ENCODE results near the gene OCIAD1.

The OCIAD1 gene

DNA sequence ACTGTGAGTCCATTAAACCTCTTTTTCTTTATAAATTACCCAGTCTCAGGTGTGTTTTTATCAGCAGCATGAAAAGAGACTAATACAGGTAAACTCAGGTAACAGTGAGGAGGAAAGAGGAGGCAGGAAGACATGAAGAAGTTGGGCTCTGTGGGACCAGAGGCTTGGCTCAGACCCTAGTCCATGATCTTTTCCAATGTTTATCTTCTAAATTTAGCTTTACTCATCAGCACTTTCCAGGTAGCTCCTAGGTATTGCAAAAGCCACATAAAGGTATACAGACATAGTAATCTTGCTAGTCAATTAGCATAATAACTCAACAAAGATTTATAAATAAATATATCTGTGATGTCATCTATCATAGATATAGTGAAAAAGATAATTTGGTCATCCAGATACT, 39.6 kb upstream of the OCIAD1 start:
- TF ChIP-seq, protein P1, sequence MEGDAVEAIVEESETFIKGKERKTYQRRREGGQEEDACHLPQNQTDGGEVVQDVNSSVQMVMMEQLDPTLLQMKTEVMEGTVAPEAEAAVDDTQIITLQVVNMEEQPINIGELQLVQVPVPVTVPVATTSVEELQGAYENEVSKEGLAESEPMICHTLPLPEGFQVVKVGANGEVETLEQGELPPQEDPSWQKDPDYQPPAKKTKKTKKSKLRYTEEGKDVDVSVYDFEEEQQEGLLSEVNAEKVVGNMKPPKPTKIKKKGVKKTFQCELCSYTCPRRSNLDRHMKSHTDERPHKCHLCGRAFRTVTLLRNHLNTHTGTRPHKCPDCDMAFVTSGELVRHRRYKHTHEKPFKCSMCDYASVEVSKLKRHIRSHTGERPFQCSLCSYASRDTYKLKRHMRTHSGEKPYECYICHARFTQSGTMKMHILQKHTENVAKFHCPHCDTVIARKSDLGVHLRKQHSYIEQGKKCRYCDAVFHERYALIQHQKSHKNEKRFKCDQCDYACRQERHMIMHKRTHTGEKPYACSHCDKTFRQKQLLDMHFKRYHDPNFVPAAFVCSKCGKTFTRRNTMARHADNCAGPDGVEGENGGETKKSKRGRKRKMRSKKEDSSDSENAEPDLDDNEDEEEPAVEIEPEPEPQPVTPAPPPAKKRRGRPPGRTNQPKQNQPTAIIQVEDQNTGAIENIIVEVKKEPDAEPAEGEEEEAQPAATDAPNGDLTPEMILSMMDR (IDR thresholded peaks at IDR 0.05; ENCODE audit: control insufficient read depth, extremely low read depth, insufficient read depth), result no peak
- H3K4me3 ChIP-seq (ENCODE audit: low read depth, low read length), result no peak overlapping the region
- no peak for DNase-seq (ENCODE audit: low read depth)

DNA sequence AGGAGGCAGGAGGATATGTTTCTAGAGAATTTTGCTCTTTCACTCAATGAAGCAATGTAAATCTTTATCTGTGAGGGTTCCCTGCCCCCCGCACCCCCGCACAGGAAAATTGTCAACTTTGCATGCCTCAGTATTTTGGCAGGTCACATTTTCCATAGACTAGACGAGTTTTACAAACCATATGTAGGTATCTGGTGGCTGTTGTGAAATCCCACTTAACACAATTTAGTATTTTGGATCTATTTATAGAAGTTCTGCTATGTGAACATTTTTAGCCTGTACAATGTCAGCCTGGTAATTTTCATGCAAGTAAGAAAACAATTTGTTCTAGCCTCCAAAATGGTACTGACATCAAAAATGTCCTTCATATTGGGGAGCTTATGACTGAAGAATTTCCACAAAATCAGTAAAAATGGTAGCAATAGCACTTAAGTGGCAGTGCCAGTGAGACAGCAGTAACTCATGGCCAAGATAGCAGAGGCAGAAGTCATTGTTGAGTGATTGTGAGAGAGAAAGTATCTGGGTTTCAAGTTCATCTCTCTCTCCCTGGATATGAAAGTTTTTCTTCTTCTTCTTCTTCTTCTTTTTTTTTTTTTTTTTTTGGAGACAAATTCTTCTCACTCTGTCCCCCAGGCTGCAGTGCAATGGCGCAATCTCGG, 38.4 kb upstream of the OCIAD1 start:
- H3K4me3 ChIP-seq (ENCODE audit: low read depth, low read length), result no peak overlapping the region
- TF ChIP-seq, protein P1 (IDR thresholded peaks at IDR 0.05; ENCODE audit: control insufficient read depth, extremely low read depth, insufficient read depth), result no peak
- DNase-seq (ENCODE audit: low read depth), result no peak

DNA sequence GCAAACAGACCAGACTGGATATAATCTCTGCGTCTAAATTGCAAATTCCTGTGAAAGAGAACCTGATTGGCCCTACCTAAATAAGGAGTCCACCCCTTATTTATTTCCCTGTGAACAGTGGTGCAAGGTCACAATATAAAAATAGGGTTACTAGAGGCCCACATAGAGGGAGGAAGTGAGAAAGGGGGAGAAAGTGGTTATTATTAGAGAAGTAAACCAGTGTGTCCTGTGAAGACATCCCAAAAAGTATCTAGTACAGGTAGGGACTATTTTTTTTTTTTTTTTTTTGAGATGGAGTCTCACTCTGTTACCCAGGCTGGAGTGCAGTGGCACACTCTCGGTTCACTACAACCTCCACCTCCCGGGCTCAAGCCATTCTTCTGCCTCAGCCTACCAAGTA, 35.8 kb upstream of the OCIAD1 start:
- TF ChIP-seq, protein P1 (IDR thresholded peaks at IDR 0.05; ENCODE audit: control insufficient read depth, extremely low read depth, insufficient read depth), result no peak
- H3K4me3 ChIP-seq (ENCODE audit: low read depth, low read length), result no peak overlapping the region
- no peak for DNase-seq (ENCODE audit: low read depth)

DNA sequence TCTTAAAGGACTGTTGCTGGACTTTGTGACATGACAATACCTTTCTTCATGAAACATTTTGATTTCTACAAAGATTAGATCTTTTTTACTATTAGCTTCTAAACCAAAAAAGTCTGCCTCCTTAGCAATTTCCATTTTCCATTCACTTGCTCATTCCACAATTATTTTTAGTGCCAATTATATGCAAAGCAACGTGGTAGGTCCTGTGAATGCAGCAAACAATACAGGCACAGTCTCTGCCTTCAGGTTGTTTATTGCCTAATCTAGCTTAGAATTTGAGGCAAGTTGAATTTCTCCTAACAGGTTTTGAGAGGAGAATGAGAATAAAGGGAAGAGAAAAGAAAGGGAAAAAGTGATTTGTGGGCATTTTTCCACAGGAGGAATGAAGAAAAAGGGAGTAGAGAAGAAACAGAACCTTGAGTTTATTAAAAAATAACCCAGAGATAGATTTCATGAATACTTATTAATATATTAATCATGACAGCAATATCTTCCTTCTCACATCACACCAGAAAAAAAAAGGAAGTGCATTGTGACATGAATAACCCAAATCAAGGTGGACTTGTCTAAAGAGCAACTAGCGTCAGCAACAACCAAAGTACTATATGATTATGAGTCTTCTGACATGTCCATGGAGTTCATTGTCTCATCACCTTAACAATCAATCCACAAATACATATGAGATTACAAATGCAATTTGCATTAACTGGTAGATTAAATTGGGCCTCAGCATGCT, 34.5 kb upstream of the OCIAD1 start:
- DNase-seq (ENCODE audit: low read depth), result no peak
- H3K4me3 ChIP-seq (ENCODE audit: low read depth, low read length), result no peak overlapping the region
- TF ChIP-seq, protein P1 (IDR thresholded peaks at IDR 0.05; ENCODE audit: control insufficient read depth, extremely low read depth, insufficient read depth), result no peak

DNA sequence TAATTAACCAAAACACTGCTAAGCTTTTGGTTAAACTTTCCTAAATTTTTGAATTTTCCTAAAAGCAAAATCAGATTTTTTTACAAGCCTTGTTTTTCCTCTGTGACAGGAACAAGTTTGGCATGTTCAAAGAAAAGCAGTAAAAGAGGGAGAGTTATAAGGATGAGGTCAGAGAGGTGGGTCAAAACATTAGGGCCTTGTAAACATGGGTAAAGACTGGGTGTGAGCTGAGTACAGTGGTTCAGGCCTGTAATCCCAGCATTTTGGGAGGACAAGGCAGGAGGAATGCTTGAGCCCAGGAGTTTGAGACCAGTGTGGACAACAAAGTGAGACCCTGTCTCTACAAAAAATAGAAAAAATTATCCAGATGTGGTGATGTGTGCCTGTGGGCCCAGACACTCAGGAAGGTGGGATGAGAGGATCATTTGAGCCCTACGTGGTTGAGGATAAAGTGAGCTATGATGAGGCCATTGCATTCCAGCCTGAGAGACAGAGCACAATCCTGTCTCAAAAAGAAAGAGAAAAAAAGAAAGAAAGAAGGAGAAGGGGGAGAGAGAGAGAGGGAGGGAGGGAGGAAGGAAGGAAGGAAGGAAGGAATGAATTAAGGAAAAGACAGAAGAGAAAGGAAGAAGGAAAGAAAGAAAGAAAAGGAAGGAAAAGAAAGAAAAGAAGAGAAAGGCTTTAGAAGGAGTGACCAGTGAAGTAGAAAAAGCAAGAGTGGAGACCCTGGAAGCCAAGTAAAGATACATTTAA, 33.8 kb upstream of the OCIAD1 start:
- no peak overlapping the region for H3K4me3 ChIP-seq (ENCODE audit: low read depth, low read length)
- TF ChIP-seq, protein P1 (IDR thresholded peaks at IDR 0.05; ENCODE audit: control insufficient read depth, extremely low read depth, insufficient read depth), result no peak
- DNase-seq (ENCODE audit: low read depth), result no peak

DNA sequence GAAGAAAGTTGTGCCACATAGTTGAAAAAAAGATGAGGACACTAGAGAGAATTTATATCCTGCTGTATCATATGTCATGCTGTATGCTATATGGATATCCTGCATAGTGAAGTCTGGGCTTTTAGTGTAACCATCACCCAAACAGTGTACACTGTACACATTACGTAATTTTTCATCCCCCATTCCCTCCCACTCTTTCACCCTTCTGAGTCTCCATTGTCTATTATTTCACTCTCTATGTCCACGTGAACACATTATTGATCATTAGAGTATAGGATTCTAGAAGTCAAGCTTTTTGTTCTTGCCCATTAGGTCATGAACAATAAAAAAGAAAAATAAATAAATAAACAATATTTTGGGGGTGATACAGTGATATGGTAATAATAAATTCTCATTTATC, 32.8 kb upstream of the OCIAD1 start:
- TF ChIP-seq, protein P1 (IDR thresholded peaks at IDR 0.05; ENCODE audit: control insufficient read depth, extremely low read depth, insufficient read depth), result no peak
- H3K4me3 ChIP-seq (ENCODE audit: low read depth, low read length), result no peak overlapping the region
- DNase-seq (ENCODE audit: low read depth), result no peak
